Cardiac fibroblast (primary cell): ENCODE data around the gene HSF5.

Experiments
- DNase-seq, 2 donors: peaks; one replicate each; pipeline versions ENCODE4 v3.0.0 to v3.0.0-alpha.2; 2010; ENCODE audit warnings: low read depth in 2 of 2
- H3K4me3 ChIP-seq, 2 donors: replicated peaks in 1 of 2; 1 replicate in 1 of 2; 2 replicates in 1 of 2; pipeline ENCODE4 v1.5.1; 2011; ENCODE audit warnings: low read depth in 2 of 2, low read length in 2 of 2, mild to moderate bottlenecking in 2 of 2, moderate library complexity in 1 of 2
- TF ChIP-seq, protein P1 (sequence below): IDR thresholded peaks from one replicate; pipeline ENCODE4 v1.5.1; 2011; ENCODE audit warnings: low read depth, mild to moderate bottlenecking, low read length, inconsistent platforms

HSF5 gene

DNA sequence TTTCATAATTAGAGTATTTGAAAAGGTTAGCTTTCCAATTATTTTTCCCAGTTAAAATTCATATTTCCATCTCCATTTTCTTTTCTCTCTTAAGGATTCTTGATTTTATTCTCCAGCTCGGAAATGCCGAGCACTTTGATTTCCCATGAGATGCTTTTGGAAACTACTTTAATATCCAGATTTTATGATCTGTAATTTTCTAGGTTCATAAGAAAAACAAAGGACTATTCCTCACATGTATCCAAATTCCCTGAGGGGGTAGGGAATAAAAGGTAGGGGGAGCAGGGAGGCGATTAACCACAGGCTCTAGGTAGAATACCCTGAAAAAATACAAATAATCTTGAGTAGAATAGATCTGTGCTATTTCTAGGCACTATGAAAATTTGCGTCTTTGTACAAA lies 71.8 kb downstream of the HSF5 start:
- TF ChIP-seq, protein P1, sequence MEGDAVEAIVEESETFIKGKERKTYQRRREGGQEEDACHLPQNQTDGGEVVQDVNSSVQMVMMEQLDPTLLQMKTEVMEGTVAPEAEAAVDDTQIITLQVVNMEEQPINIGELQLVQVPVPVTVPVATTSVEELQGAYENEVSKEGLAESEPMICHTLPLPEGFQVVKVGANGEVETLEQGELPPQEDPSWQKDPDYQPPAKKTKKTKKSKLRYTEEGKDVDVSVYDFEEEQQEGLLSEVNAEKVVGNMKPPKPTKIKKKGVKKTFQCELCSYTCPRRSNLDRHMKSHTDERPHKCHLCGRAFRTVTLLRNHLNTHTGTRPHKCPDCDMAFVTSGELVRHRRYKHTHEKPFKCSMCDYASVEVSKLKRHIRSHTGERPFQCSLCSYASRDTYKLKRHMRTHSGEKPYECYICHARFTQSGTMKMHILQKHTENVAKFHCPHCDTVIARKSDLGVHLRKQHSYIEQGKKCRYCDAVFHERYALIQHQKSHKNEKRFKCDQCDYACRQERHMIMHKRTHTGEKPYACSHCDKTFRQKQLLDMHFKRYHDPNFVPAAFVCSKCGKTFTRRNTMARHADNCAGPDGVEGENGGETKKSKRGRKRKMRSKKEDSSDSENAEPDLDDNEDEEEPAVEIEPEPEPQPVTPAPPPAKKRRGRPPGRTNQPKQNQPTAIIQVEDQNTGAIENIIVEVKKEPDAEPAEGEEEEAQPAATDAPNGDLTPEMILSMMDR = no peak
- no peak for DNase-seq
- no peak overlapping the region for H3K4me3 ChIP-seq

DNA sequence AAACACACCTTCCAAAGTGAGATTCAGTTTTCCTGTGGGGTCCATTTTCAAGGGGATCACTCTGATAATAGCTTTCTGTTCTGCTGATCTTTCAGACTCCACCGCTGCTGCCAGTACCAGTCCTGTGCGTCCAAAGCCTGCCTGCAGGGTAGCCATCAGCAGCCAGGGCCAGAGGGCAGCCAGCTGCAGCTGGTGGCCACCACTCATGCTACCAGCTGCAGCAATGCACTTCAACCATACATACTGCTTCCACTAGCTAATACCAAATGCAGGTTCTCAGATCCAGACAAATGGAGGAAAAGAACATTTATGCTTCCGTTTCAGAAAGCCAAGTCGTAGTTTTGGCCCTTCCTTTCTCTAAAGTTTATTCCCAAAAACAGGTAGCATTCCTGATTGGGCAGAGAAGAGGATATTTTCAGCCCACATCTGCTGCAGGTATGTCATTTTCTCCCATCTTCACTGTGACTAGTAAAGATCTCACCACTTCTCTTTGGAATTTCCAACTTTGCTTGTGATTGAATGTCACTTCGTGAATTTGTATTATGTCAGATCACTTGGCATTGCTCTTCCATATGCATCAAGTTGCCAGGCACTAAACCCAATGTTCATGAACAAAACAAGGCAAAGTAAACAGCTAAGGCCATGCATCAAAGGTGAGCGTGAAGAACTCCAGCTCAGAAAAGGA lies 72.7 kb downstream of the HSF5 start:
- H3K4me3 ChIP-seq = no peak overlapping the region
- DNase-seq = no peak
- TF ChIP-seq, protein P1 = no peak

DNA sequence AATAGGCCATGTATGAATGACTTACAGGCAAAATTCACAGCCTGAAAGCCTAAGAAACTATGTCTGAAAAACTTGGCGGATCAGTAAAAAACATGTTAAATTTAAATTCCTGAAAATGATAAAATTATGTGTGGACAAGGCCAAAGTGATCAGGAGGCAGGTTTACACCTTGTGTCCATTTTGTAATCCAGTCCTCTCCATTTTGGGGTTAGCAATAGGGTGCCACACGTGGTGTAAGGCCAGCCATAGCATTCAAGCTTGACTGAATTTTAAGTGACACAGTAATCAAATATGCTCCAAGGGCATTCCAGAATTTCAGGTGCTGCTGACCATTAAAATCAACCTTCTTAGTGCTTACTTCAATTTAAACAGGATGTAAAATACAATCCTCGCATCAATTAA lies 73.6 kb downstream of the HSF5 start:
- TF ChIP-seq, protein P1 = no peak
- no peak overlapping the region for H3K4me3 ChIP-seq
- DNase-seq = no peak

DNA sequence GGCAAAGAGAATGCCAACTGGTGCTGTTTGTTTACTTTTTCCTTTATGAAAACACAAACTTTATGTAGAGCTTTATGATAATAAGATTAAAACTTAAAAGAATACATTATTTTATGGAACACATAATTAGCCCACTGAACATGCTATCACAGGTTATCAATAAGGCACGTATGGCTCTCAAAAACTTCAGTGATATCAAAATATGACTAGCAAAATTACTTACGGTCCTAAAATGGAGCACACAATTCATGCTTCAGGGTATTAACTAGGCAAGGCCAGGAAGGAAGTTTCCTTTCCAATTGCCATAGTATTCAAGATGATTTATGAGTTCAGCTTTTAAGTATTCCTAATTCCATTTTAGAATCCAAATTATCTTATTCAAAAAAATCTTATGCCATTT lies 74.5 kb downstream of the HSF5 start:
- TF ChIP-seq, protein P1 = no peak
- DNase-seq = no peak
- H3K4me3 ChIP-seq = no peak overlapping the region

DNA sequence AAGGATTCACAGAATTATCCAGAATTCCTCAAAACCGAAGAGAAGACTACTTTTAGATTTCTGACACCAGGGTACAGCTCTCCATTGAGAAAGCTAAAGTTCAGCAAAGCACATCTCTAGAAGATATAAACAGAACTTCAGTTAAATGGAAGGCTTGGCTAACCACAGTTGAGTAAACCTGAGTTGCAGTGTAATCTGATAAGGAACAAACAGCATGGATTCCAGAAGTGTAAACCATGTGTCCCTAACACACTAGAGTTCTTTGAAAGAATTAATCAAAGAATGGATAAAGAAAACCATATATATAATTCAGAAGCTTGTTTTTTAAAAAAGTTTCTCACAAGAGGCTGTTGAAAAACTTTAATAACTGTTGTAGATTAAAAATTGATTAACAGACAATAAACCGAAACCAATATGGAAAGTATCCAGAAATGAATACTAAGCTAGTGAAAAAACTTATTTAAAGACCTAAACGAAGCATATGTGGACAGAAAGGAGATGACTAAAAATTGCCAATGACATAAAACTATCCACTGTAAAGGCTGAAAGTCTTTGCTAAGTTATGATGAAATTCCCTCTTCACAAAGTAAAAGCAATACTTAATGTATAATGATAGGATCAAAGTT lies 75.1 kb downstream of the HSF5 start:
- TF ChIP-seq, protein P1 = no peak
- no peak for DNase-seq
- no peak overlapping the region for H3K4me3 ChIP-seq

DNA sequence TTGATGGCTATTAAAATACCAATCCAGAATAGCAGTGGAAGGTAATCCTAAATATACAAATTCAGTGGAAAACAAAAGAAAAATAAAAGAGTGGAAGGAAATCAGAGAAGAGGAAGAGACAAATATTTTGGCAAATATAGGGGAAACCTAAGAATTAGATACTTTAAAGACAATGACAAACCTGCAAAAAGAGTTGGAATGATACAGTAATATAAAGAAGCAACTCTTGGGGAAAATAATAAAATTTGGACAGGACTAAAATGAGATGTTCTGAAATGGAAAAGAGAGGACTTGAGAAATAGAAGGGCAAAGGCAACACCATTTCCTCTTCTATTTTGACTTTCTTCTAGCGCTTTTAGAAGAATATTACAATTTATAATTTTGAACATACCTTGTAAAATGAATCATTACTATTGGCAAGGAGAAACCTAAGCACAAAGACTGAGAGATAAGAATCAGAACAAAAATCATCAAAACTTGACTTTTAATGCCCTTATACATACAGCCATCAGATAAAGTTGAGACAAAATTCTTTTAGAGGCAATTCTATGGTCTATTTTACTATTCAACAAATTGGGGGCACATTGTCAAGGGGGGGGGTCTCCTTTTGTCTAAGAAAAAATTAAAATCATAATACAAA lies 76.0 kb downstream of the HSF5 start:
- no peak overlapping the region for H3K4me3 ChIP-seq
- TF ChIP-seq, protein P1 = no peak
- DNase-seq = no peak
